Heart left ventricle (tissue), 16 donors: ENCODE results near the gene USH1C. TPM values are rescaled to one million over a fixed set of nuclear protein-coding genes. Genes with fewer than 3 reads are reported as not detected.

Experiments
- ATAC-seq, 4 donors: fragments of 200-7000 bp; cut with Tn5 transposase; one replicate each; pipeline ENCODE4 v1.9.1; 2020 to 2022; ENCODE audit warnings: moderate library complexity in 4 of 4, mild to moderate bottlenecking in 3 of 4, moderate number of reproducible peaks in 1 of 4
- DNase-seq, 5 donors: peaks; one replicate each; pipeline ENCODE4 v3.0.0-alpha.2; 2020
- H3K27ac ChIP-seq, 12 donors: fragments of 200-600 bp; sonication (generic) in 4 of 12; one replicate each; pipeline versions ENCODE4 v1.5.0 to v1.8.0; 2016 to 2022; ENCODE audit warnings: mild to moderate bottlenecking in 2 of 12
- H3K27me3 ChIP-seq, 9 donors: fragments of 200-600 bp; sonication (generic) in 2 of 9; one replicate each; pipeline versions ENCODE4 v1.5.1 to v1.8.0; 2016 to 2022; ENCODE audit warnings: mild to moderate bottlenecking in 3 of 9
- H3K36me3 ChIP-seq, 9 donors: fragments of 200-600 bp; sonication (generic) in 2 of 9; one replicate each; pipeline versions ENCODE4 v1.5.0 to v1.8.0; 2018 to 2022; ENCODE audit warnings: mild to moderate bottlenecking in 2 of 9
- H3K4me1 ChIP-seq, 12 donors: fragments of 200-600 bp; sonication (generic) in 4 of 12; one replicate each; pipeline versions ENCODE4 v1.5.0 to v1.8.0; 2016 to 2022; ENCODE audit warnings: mild to moderate bottlenecking in 3 of 12
- H3K4me3 ChIP-seq, 12 donors: fragments of 200-600 bp; sonication (generic) in 4 of 12; one replicate each; pipeline versions ENCODE4 v1.5.0 to v1.8.0; 2017 to 2022; ENCODE audit warnings: mild to moderate bottlenecking in 9 of 12, moderate library complexity in 4 of 12
- H3K9me3 ChIP-seq, 12 donors: fragments of 200-600 bp; sonication (generic) in 4 of 12; one replicate each; pipeline versions ENCODE4 v1.5.0 to v1.8.0; 2016 to 2022; ENCODE audit warnings: mild to moderate bottlenecking in 1 of 12
- CTCF ChIP-seq, 12 donors: fragments of 200-600 bp; sonication (generic) in 4 of 12; IDR thresholded peaks; one replicate each; pipeline versions ENCODE4 v1.5.0 to v1.8.0; 2018 to 2022; ENCODE audit warnings: antibody characterized with exemption in 12 of 12, mild to moderate bottlenecking in 5 of 12
- POLR2A ChIP-seq, 2 donors: fragments of 450-650 bp; IDR thresholded peaks; one replicate each; pipeline ENCODE4 v1.6.1; 2017; ENCODE audit warnings: antibody characterized with exemption in 2 of 2, mild to moderate bottlenecking in 2 of 2, moderate library complexity in 2 of 2
- WGBS, 4 donors: extraction: QIAGEN DNeasy Blood & Tissue Kit in 2 of 4; methylation state at CpG; one replicate each; pipeline versions ENCODE4 v1.1.5 to v1.1.7; 2013 to 2018; 5-methylcytosine and 5-hydroxymethylcytosine counted together
- intact Hi-C, 10 donors: fragments of 100-400 bp; cut with DNase I; formaldehyde crosslinking; loops; one replicate each; pipeline versions ENCODE4 v1.11.1 to v1.14.2; 2022
- polyA plus RNA-seq, 2 donors: library from polyadenylated mRNA; stranded (reverse); fragments of 200-250 nt; gene quantifications; one replicate each; pipeline ENCODE4 v1.2.3, GENCODE V29; 2013
- total RNA-seq, 9 donors: library from RNA; depleted of rRNA in 2 of 9; stranded (reverse); fragments of >200 nt in 2 of 9; fragmentation: NEBNext Ultra II Directional in 3 of 9; extraction: Animal tissue kit (Norgen Biotek cat#: 25700) in 3 of 9; gene quantifications; one replicate each; pipeline versions ENCODE4 v1.1.0 to v1.2.4, GENCODE V29; 2016 to 2023
- donor health status: ischemic (EF 13 %, LVEDD 7.1; RV severe dilation, severe dysfunction).
- donor health status: healthy with polysubstance abuse.
- donor health status: DM: no; HTN: yes; CAD: no.
- donor health status: DM: no; HTN: no; CAD: no.
- donor health status: ischemic (EF 25% LVEDD 6.9; RV normal size, moderate dysfunction).
- donor health status: ischemic (EF 25% LVEDD 5.7; RV mildly dilated, moderate dysfunction).
- donor health status: healthy.
- donor health status: DM: yes; HTN: yes; CAD: no.
- donor health status: ischemic (EF 35%, LVEDD 5.7; RV mildly dilated, moderate dysfunction).
- donor health status: nonischemic (EF 11% LVEDD 7.7; RV severe dilation, severe dysfunction).
- donor health status: DM: yes; HTN: yes; CAD: no.
- donor health status: PGD.
- donor health status: ischemic (EF 29% LVEDD 5.4; RV normal size, mild dysfunction).
- donor health status: nonischemic (EF 23%, LVEDD 6.1; RV moderate dilation, normal function).

The USH1C gene
- total and polyA plus RNA-seq, 11 donors, result 0.06 to 0.23 (median 0.16) TPM; not detected in 8

GRCh38 chr11:17477084-17477333 is 67.2 kb downstream of the USH1C start:
- no peak overlapping the region for H3K27ac ChIP-seq
- H3K36me3 ChIP-seq, result no peaks in the 10 kb centered on the region
- peak overlapping the region in 4 of 12 donors; percentile 51 to 55 (median 54) for H3K4me3 ChIP-seq
- peaks cover 0 to 57% (median 17%) of the 10 kb centered on the region in 9 donors for H3K27me3 ChIP-seq
- no peaks in the 10 kb centered on the region for H3K9me3 ChIP-seq
- WGBS, 4 donors, result 12 to 27% (median 15%) methylated on average over 9 of the region's 9 CpGs
- DNase-seq (no peak), ATAC-seq (no peak)
- H3K4me1 ChIP-seq, result peaks cover 0 to 16% (median 0%) of the 10 kb centered on the region in 12 donors
- TF ChIP-seq CTCF (IDR thresholded peaks at IDR 0.05) (no peak), POLR2A (IDR thresholded peaks at IDR 0.05) (no peak)
- intact Hi-C loops, result no loop called here

GRCh38 chr11:17476317-17477083 is 67.7 kb downstream of the USH1C start, which contains the start of gene ABCC8:
Gene ABCC8 (minus strand): TSS chr11:17476845. CDS start chr11:17476776, 69 bp downstream.
- Histone ChIP-seq H3K27ac (no peak within 1 kb of the TSS), H3K4me1 (peaks cover 0 to 16% (median 0%) of the 10 kb centered on the region in 12 donors), H3K27me3 (peaks cover 0 to 57% (median 17%) of the 10 kb centered on the region in 9 donors), H3K4me3 (peak within 1 kb of the TSS in 11 of 12 donors; percentile 35 to 57 (median 51)), H3K36me3 (no peaks in the 10 kb centered on the region), H3K9me3 (no peaks in the 10 kb centered on the region)
- DNase-seq (no peak), ATAC-seq (peak in 2 of 4 donors; percentile 43 to 64)
- intact Hi-C loops, result no loop called here
- TF ChIP-seq POLR2A (IDR thresholded peaks at IDR 0.05) (no peak), CTCF (IDR thresholded peaks at IDR 0.05) (no peak)
- 1 to 3% (median 1%) methylated on average over 47 to 80 of the region's 80 CpGs for WGBS, 4 donors

GRCh38 chr11:17475666-17476316 is 68.4 kb downstream of the USH1C start:
- H3K36me3 ChIP-seq, result no peaks in the 10 kb centered on the region
- H3K27me3 ChIP-seq, result peaks cover 0 to 57% (median 17%) of the 10 kb centered on the region in 9 donors
- WGBS, 4 donors, result 5 to 12% (median 6%) methylated on average over 23 to 31 of the region's 31 CpGs
- no peaks in the 10 kb centered on the region for H3K9me3 ChIP-seq
- H3K4me3 ChIP-seq, result peak overlapping the region in 11 of 12 donors; percentile 35 to 57 (median 51)
- H3K4me1 ChIP-seq, result peaks cover 0 to 16% (median 0%) of the 10 kb centered on the region in 12 donors
- no peak for TF ChIP-seq POLR2A (IDR thresholded peaks at IDR 0.05)
- no peak for TF ChIP-seq CTCF (IDR thresholded peaks at IDR 0.05)
- H3K27ac ChIP-seq, result no peak overlapping the region
- intact Hi-C loops, result no loop called here
- DNase-seq, result no peak
- ATAC-seq, result peak in 2 of 4 donors; percentile 14 to 21

GRCh38 chr11:17473071-17473744 is 71.0 kb downstream of the USH1C start:
- H3K9me3 ChIP-seq, result no peaks in the 10 kb centered on the region
- H3K36me3 ChIP-seq, result peaks cover 0 to 4% (median 0%) of the 10 kb centered on the region in 9 donors
- H3K27me3 ChIP-seq, result peaks cover 0 to 45% (median 16%) of the 10 kb centered on the region in 9 donors
- DNase-seq (no peak), ATAC-seq (no peak)
- H3K4me1 ChIP-seq, result peaks cover 0 to 9% (median 0%) of the 10 kb centered on the region in 12 donors
- no peak overlapping the region for H3K4me3 ChIP-seq
- no peak overlapping the region for H3K27ac ChIP-seq
- 48 to 70% (median 51%) methylated on average over 6 of the region's 6 CpGs for WGBS, 4 donors
- intact Hi-C loops, result no loop called here
- no peak for TF ChIP-seq CTCF (IDR thresholded peaks at IDR 0.05)
- TF ChIP-seq POLR2A (IDR thresholded peaks at IDR 0.05), result no peak
